Loucy (cell line): Measurements from ENCODE around the gene TEKT3.

Experiments used
- H2AFZ ChIP-seq: fragments of 200-600 bp; sonication (generic); 2 replicates; pipeline ENCODE4 v1.6.0; 2016; ENCODE audit warnings: antibody characterized with exemption, mild to moderate bottlenecking, low read length, moderate library complexity
- H3F3A ChIP-seq: fragments of 200-600 bp; 2 replicates; pipeline ENCODE4 v1.6.0; 2016; ENCODE audit warnings: antibody characterized with exemption, low read depth, mild to moderate bottlenecking
- H3K27me3 ChIP-seq: fragments of 200-600 bp; sonication (generic); 2 replicates; pipeline ENCODE4 v1.6.1; 2014; ENCODE audit warnings: low read length, mild to moderate bottlenecking; ENCODE audit not compliant: insufficient read depth, poor library complexity, severe bottlenecking
- H3K36me3 ChIP-seq: fragments of 200-600 bp; sonication (generic); 2 replicates; pipeline ENCODE4 v1.6.1; 2016; ENCODE audit warnings: low read length; ENCODE audit not compliant: insufficient read depth
- H3K4me1 ChIP-seq: fragments of 200-600 bp; sonication (generic); 2 replicates; pipeline ENCODE4 v1.5.1; 2014; ENCODE audit warnings: low read length, mild to moderate bottlenecking; ENCODE audit not compliant: insufficient read depth, poor library complexity, severe bottlenecking
- H3K4me2 ChIP-seq: fragments of 200-600 bp; sonication (generic); 2 replicates; pipeline ENCODE4 v1.6.0; 2014; ENCODE audit warnings: antibody characterized with exemption, low read length, low read depth, mild to moderate bottlenecking; ENCODE audit not compliant: poor library complexity, severe bottlenecking
- H3K4me3 ChIP-seq: fragments of 200-600 bp; sonication (generic); 2 replicates; pipeline ENCODE4 v1.5.1; 2014; ENCODE audit warnings: low read length, mild to moderate bottlenecking, mixed read lengths; ENCODE audit not compliant: poor library complexity, severe bottlenecking
- H3K79me2 ChIP-seq: fragments of 200-600 bp; sonication (generic); 2 replicates; pipeline ENCODE4 v1.6.1; 2014; ENCODE audit warnings: low read length; ENCODE audit not compliant: insufficient read depth
- H3K9ac ChIP-seq: fragments of 200-600 bp; sonication (generic); 2 replicates; pipeline ENCODE4 v1.6.0; 2014; ENCODE audit warnings: mild to moderate bottlenecking, low read depth, low read length, moderate library complexity; ENCODE audit not compliant: poor library complexity, severe bottlenecking
- H3K9me2 ChIP-seq: fragments of 200-600 bp; sonication (generic); replicated peaks from 2 replicates; pipeline ENCODE4 v1.6.1; 2016; ENCODE audit warnings: low read depth, low read length, mixed read lengths
- H3K9me3 ChIP-seq: fragments of 200-600 bp; sonication (generic); 2 replicates; pipeline ENCODE4 v1.6.1; 2014; ENCODE audit warnings: mild to moderate bottlenecking, antibody characterized with exemption, low read length, low read depth; ENCODE audit not compliant: insufficient read depth
- H4K20me1 ChIP-seq: fragments of 200-600 bp; sonication (generic); 2 replicates; pipeline ENCODE4 v1.6.0; 2014; ENCODE audit warnings: antibody characterized with exemption, low read length, mild to moderate bottlenecking; ENCODE audit not compliant: insufficient read depth, poor library complexity, severe bottlenecking
- CTCF ChIP-seq: fragments of 200-600 bp; sonication (generic); conservative IDR thresholded peaks from 2 replicates; pipeline ENCODE4 v1.5.1; 2014; ENCODE audit warnings: mild to moderate bottlenecking, antibody characterized with exemption, low read length
- EZH2phosphoT487 ChIP-seq: fragments of 200-600 bp; IDR thresholded peaks from 2 replicates; pipeline ENCODE4 v1.6.1; 2018; ENCODE audit warnings: antibody characterized with exemption, mild to moderate bottlenecking, moderate library complexity, borderline replicate concordance

The TEKT3 gene

GRCh38 chr17:15269087-15269779 is 72.2 kb downstream of the TEKT3 start:
- Histone ChIP-seq H3K4me2 (no peak overlapping the region), H3F3A (no peaks in the 10 kb centered on the region), H2AFZ (no peak overlapping the region), H3K36me3 (no peaks in the 10 kb centered on the region), H3K9me2 (no peaks in the 10 kb centered on the region), H3K4me1 (no peaks in the 10 kb centered on the region), H3K9ac (no peak overlapping the region), H3K9me3 (no peaks in the 10 kb centered on the region), H4K20me1 (no peaks in the 10 kb centered on the region), H3K4me3 (no peak overlapping the region), H3K79me2 (no peaks in the 10 kb centered on the region), H3K27me3 (no peaks in the 10 kb centered on the region)
- no peak for TF ChIP-seq CTCF
- TF ChIP-seq EZH2phosphoT487: no peak

DNA sequence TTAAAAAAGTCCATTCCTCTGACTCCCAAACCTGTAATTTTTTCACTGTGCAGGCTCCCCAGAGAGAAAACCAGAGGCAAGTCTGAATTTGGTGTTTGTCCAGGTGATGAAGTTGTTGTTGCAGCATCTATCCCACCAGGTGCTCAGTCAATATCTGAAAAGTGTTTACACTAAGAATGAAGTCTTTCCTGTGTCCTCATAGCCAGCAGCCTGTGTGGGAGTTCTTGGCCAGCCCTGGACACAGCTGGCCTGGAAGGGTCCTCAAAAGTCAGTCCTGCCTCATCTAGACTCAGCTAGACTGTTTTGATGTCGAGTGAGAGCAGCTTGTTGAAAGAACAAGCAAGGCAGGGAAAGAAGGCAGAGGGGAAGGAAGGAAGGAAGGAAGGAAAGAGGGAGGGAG is 72.9 kb downstream of the TEKT3 start:
- H3K9me3 ChIP-seq: no peaks in the 10 kb centered on the region
- no peak overlapping the region for H3K9ac ChIP-seq
- H3K79me2 ChIP-seq: no peaks in the 10 kb centered on the region
- H4K20me1 ChIP-seq: no peaks in the 10 kb centered on the region
- no peak overlapping the region for H3K4me2 ChIP-seq
- H3K4me3 ChIP-seq: no peak overlapping the region
- no peaks in the 10 kb centered on the region for H3K4me1 ChIP-seq
- no peaks in the 10 kb centered on the region for H3K27me3 ChIP-seq
- H3K9me2 ChIP-seq: no peaks in the 10 kb centered on the region
- no peaks in the 10 kb centered on the region for H3F3A ChIP-seq
- H2AFZ ChIP-seq: no peak overlapping the region
- H3K36me3 ChIP-seq: no peaks in the 10 kb centered on the region
- TF ChIP-seq EZH2phosphoT487: no peak
- TF ChIP-seq CTCF: no peak

GRCh38 chr17:15267996-15268395 is 73.4 kb downstream of the TEKT3 start:
- Histone ChIP-seq H3K36me3 (no peaks in the 10 kb centered on the region), H3K9me3 (no peaks in the 10 kb centered on the region), H4K20me1 (no peaks in the 10 kb centered on the region), H3K79me2 (no peaks in the 10 kb centered on the region), H3K27me3 (no peaks in the 10 kb centered on the region), H2AFZ (no peak overlapping the region), H3K9me2 (no peaks in the 10 kb centered on the region), H3F3A (no peaks in the 10 kb centered on the region), H3K4me3 (no peak overlapping the region), H3K4me2 (no peak overlapping the region), H3K4me1 (no peaks in the 10 kb centered on the region), H3K9ac (no peak overlapping the region)
- no peak for TF ChIP-seq CTCF
- no peak for TF ChIP-seq EZH2phosphoT487
